Stromal cell of bone marrow (primary cell): ENCODE measurements around the gene PGAP3.

Source experiments
- DNase-seq: peaks from one replicate; pipeline ENCODE4 v3.0.0-alpha.2; 2012; ENCODE audit warnings: low read depth

Gene PGAP3

GRCh38 chr17:39696731-39697130, 8.9 kb upstream of the PGAP3 start:
- DNase-seq, result no peak

DNA sequence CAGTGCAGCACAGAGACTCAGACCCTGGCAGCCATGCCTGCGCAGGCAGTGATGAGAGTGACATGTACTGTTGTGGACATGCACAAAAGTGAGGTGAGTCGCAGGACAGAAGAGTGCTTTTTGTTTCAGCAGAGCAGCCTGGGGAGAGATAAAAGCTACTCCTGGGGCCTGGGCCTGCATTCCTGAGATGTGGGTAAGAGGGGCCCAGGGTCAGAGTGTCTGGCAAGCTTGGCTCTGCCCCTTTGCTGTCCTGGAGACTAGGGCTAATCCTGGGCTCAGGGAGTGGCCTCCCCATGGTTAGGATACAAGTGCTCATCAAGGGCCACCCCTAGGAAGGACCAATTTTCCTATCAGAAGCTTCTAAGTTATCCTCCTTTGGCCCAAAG, 7.2 kb upstream of the PGAP3 start:
- DNase-seq, result no peak

DNA sequence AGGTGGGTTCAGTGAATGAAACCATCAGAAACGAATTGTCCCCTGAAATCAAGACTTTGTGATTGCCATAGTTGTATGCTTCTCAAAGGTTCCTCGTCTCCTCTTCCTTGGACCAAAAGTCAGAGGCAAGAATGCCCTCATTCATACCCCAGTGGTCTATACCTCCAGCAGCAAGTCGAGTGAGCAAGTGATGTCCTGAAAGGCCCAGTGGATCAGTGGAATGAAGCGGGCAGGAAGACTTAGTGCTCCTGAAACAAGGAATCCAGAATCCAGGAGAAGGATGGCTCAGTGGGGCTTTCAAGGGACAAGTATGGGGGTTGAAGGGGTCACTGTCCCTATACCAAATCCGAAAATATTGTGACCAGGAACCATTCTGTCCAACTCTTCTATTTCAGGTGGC, 6.7 kb upstream of the PGAP3 start:
- DNase-seq, result no peak

DNA sequence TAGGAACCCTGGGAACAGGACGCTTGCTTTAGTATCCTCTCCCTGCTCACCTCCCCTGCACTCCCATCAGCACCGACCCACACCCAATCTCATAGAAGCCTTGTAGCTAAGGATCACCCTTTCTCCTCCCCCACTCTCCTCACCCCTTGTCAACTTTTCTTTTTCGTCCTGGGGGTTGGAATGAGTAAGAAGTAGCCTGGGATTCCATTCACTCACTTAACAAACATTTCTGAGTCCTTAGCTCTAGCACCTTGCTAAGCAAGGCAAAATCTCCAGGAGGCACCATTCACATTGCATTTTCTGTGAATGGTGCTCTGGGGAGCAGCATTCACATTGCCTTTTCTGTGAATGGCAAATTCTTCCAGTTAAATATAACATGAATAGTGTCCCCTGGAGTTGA, 1.1 kb upstream of the PGAP3 start:
- DNase-seq, result no peak

- DNase-seq, result no peak
Observed at GRCh38 chr17:39688475-39688835, 598 bp upstream of the PGAP3 start.

- no peak for DNase-seq
Observed at GRCh38 chr17:39687101-39687545, 734 bp downstream of the PGAP3 start.

GRCh38 chr17:39684369-39685192, 3.3 kb downstream of the PGAP3 start:
- no peak for DNase-seq

DNA sequence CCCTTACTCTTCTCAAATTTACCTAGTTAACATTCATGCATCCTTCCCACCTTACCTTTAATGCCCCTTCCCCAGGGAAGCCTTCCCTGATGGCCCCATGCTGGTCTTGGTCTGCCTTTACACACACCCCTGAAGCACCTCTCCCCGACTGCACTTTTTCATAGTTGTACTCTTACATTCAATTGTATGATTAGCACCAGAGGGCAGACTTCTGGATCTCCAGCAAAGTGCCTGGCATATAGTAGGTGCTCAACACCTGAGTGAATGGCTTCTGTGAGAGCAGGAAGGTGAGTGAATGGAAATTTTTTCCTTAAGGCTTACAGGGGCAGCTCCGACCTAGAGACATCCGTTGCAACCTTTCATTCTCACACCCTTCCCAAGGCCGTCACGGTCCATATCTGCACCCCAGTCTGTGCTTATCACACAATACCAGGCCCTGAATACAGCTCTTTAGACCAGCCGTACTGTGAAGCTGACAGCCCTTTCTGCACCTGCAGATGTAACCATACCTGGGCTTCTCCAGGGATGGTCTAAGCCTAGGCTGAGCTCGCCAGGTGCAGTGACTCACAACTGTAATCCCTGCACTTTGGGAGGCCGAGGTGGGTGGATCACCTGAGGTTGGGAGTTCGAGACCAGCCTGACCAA, 4.4 kb downstream of the PGAP3 start:
- no peak for DNase-seq

DNA sequence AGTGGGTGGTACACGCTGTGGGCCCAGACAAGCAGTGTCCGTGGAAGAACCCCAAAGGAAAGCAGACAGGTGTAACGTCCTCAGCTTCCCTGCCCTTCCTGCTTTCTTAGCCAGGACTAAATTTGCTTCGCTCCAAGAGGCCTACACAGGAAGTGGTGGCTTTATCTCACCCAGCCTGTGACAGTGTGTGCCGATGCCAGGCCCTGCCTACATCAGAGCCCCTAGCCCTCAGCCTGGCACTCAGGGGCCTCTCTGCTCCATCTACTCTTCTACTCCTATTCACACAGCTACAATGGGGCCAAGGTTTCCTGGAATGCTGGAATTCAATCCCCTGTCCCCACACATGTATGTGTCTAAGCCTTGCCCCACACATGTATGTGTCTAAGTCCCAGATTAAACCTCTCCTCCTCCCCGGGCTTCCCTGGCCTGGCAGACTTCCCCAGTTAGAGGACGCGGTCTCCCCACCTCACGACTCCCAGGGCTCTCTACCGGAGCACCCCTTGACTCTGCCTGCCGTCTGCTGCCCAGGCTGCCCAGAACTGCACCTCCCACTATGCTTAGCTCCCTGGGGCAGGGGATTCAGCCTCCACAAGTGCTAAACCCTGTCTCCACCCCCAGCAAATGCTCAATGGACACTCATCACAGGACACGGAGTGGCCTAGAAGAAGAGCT, 8.2 kb downstream of the PGAP3 start:
- no peak for DNase-seq

DNA sequence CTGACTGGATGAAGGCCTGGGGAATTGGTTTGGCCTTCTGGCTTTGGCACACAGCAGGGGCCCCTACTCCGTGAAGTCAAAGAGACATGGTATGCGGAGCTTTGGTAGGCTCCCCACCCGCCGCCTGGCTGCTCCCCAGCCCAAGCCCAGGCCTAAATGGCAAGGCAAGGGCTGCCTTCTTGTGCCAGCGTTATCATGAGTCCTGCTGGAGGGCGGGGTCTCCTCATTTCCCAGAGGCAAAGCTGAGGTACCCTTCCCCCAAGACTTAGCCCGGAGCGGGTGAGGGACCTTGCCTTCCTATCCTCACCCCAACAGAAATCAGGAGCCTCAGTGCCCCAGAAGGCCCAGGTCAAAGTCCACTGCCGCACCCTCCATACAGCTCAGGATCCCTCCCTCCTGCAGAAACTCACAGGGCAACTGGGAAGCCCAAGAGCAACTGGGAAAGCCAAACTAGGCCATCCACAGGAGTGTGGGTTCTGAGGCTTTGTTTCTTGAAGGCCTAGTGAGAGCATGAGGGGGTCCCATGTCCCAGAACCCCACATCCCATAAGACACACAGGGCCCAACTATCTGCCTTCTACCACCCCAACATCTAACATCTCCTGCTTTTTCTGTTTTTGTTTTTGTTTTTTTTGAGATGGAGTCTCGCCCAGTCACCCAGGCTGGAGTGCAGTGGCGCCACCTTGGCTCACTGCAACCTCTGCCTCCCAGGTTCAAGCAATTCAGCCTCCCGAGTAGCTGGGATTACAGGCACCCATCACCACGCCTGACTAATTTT, 9.3 kb downstream of the PGAP3 start:
- no peak for DNase-seq

DNA sequence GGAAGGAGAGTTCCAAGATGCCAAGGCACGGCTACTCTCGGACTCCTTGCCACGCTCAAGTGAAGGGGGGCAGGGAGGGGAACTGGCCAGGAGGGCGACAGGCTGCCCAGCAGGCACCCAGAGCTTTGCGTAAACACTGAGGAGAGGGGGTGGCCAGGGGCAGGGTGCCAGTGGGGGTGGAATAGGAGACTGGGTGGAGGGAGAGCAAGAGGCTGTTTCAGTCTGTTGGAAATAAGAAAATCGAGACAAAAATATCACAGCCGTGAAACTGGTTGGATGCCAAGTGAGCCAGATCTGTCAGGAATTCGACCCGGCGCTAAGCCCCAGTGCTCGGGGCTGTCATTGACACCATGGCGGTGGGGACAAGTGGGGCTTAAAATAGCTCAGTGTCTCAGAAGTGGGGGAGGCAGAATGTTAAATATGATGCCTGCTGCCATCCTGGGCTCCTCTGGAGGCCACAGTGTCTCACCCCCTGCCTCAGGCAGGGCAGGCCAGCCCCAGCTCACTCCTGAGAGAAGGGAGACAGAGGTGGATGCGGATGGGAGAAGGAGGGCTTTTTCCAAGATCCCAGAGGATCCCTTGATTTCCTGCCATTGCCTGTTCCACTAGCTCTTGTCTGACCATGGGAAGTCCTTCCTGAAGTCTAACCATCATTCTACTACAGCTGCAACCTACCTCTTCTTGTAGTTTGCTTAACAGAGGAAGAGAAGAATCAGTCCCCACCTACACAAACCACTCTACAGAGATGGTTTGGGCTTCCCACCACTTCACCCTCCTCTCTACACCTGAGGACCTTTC, 10.1 kb downstream of the PGAP3 start:
- DNase-seq, result no peak

DNA sequence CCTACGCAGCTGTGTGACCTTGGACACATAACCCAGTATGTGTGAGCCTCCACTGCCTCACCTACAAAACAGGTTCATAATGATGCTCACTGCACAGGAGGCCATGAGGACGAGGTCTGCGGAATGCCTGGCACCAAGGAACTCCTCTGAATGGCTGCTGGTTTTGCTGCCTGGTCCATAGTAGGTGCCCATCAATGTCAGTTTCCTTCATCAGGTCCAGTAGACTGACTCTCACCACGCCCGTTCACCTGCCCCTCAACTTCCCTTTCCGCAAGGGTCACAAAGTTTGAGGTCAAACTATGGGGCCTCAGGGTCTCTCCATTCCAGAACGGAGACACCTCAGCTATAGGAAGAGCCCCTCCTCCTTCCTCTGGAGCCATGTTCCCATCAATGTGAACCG, 10.8 kb downstream of the PGAP3 start:
- DNase-seq, result no peak

DNA sequence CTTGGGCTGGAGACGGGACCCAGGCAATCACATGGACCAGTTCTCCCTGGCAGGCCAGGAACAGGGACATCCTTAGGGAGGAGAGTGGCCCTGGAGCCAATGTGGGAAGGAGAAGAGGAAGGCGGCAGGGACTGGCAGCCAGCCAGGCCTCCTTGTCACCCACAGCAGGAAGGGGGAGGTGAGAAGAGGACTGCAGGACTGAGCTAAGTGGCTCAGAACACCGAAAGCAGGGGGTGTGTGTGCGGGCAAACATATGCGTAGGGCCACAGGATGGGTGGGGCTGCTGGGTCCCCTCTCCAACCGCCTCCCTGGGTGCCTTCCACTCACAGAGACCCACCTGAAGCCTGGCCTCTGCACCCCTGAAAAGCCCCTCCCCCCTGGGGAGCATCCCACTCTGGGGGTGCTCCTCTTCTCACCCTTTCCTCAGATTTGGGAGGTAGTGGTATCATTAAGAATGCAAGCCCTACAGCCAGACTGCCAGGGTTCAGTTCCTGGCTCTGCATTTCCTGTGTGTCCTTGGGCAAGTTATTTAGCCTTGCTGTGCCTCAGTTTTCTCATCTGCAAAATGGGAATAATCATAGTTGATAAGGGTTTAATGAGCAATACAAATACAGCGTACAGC, 11.5 kb downstream of the PGAP3 start:
- no peak for DNase-seq

DNA sequence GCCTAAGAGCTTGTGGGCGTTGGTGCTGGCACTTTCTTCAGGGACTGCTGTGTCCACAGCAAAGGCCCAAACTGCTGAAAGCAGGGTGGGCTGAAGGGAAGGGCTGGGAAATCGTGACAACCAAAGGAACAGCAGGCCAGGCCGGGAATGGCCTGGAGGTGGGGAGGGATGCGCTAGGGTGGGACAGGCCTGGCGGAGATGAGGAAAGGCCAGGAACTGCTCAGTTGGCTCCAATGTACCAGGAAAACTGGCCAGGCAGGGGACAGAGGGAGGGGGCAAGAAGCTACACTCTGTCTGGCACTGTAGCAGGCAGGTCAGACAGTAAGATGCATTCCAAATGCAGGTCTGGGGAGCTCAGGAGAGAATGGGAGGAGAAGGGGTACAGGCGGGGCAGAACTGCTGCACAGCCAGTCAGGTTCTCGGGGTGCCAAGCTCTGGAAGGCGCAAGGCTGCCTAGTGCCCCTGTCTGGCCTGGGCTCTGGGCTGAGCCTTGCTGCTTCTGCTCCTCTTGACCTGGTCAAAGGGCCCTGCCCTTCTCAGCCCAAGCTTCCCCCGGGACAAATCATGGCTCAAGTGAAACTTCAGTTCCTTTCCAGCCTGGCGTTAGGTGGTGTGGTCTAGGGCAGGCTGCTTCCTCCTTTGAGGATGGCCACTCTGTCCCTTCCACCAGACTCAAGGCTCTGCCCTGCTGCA, 12.3 kb downstream of the PGAP3 start:
- no peak for DNase-seq

DNA sequence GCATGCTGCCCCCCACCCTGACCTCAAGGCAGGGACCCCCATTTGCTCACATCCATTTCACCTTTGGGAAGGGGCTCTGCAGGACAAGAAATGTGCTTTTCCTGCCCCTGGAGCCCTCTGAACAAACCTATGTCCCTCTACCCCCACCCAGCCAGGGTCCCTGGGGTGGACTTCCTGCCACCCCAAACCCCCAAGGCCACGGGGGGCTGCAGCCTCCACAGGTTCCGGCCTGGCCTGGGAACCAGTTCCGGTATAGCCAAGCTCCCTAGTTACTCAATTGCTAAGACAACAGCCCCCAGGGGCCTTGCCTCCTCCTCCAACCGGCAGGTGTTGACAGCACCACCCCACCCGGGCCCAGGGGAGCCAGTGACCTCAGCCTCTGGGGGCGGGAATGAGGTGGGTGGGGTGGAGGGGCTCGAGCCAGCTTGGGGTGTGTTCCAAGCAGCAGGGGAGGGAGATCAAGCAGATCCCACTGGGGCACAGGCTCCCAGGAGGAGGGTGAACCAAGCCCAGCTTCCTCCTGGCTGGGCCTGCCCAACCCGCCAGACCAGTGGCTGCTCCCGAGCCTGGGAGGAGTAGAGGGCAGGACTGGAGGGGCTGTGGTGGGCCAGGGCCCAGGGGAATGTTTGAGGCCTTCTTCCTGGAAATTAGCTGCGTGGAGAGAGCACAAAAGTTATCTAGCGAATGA, 13.0 kb downstream of the PGAP3 start:
- DNase-seq, result no peak

DNA sequence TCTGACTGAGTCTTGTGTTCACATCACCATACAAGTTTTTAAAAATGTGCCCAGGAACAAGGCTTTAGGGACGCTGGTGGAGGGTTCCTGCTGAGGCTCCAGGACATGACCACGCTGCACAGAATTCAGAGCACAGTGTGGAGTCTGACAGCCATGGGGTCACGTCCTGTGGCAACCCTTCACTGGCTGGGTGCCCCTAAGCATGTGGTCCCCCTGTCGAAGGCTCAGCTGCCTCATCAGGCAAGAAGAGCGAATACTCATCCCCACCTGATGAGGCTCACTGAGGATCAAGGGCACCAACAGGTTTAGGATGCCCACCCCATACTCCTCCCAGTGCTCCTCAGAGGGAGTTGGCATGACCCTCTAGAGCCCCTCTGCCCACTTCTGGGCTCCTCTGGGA, 13.7 kb downstream of the PGAP3 start:
- DNase-seq, result no peak

DNA sequence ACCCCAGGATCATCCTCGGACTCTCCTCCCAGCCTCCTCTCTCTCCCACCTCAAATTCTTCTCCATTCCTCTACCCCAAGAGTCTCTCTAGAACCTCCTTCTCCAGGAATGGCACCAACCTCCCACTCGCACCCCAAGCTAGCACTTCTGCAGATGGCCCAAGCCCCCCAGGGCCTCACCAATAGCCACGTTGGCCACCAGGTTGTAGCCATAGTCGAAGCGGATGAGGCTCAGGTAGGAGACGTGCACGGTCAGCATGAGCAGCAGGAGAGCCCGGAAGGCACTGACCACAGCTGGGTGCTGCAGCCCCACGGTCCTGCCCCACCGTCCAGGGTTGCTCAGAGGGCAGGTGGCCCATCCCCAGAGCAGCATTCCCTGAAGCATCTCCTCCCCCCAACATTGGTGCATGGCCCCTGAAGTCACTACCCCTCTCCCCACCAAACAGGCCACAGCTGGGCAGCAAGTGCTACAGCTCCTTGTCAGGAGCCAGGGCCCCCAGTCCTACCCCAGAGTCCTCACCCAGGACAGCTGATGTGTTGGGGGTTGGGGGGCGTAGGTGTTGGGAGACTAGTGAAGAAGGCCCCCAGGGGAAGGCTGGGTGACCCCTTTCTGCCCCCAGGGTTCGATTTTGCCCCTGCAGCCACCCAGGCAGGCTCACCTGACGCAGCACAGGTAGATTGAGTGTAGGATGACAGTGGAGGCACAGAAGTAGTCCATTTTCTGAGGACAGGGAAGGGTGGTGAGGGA, 14.3 kb downstream of the PGAP3 start:
- DNase-seq, result no peak

- no peak for DNase-seq
Observed at GRCh38 chr17:39672522-39673334, 15.1 kb downstream of the PGAP3 start.
